ENCODE data around the gene COMMD10.

DNA sequence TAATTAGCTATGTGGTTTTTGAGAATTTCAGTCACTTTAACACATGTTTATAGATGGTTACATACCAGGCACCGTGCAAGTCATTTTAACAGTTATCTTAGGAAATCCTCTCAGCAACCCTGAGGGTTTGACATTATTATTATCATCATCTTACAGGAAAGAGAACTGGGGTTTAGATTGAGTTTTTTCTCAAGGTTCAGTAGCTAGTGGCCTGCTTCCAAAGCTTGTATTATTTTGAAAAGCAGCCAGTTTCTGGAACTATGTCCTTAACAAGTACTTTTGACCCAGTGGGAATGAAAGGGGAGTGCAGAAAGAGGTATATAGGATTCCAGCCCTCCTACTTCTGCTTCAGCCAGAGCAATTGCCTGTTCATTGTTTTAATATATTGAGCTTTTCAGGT, 157.5 kb downstream of the COMMD10 start:
- TF ChIP-seq POLR2A (IDR thresholded peaks at IDR 0.05; ENCODE audit: low read depth) (no peak), POLR2AphosphoS5 (IDR thresholded peaks at IDR 0.05) (no peak)
- TF ChIP-seq, protein P1, sequence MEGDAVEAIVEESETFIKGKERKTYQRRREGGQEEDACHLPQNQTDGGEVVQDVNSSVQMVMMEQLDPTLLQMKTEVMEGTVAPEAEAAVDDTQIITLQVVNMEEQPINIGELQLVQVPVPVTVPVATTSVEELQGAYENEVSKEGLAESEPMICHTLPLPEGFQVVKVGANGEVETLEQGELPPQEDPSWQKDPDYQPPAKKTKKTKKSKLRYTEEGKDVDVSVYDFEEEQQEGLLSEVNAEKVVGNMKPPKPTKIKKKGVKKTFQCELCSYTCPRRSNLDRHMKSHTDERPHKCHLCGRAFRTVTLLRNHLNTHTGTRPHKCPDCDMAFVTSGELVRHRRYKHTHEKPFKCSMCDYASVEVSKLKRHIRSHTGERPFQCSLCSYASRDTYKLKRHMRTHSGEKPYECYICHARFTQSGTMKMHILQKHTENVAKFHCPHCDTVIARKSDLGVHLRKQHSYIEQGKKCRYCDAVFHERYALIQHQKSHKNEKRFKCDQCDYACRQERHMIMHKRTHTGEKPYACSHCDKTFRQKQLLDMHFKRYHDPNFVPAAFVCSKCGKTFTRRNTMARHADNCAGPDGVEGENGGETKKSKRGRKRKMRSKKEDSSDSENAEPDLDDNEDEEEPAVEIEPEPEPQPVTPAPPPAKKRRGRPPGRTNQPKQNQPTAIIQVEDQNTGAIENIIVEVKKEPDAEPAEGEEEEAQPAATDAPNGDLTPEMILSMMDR (IDR thresholded peaks at IDR 0.05), result no peak
